HG03108 (cell line): ENCODE data around the gene ABLIM1.

Source experiments
- ATAC-seq: cut with Tn5 transposase; IDR thresholded peaks from one replicate; pipeline ENCODE4 v1.9.1; 2021; ENCODE audit warnings: moderate library complexity; ENCODE audit not compliant: unreplicated experiment

ABLIM1 gene

DNA sequence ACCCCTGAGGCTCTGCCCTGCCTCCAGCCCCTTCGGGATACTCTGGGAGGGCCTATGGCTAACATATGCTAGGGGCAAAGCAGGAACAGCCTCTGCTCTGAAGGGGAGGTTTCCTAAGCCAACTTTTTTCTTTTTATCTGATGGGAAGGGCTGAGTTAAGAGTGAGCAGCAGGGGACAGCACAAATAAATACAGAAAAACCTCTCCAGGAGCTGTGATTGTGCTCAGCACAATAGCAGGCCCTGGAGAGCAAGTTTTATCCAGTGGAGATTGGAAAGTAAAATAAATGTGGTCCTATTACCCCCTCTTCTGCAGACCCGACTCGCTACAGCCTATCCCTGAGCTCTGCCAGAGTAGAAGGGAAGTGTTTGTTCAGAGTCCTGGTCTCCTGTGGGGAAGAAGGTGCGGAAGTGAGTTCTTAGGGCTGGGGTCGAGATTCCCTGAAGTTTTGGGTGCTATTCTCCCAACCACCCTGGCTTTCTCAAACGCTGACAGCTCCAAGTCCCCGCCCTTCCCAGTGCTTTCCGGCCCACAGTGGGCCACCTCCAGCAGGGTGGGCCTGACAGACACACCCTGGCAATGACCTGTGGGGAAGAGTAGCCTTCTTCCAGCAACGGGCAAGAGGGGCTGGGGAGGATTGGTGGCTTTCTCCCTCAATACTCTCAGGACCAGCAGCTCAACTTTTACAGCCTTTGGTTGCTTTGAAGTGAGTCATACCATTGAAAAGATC, 230.8 kb downstream of the ABLIM1 start:
- ATAC-seq = no peak

DNA sequence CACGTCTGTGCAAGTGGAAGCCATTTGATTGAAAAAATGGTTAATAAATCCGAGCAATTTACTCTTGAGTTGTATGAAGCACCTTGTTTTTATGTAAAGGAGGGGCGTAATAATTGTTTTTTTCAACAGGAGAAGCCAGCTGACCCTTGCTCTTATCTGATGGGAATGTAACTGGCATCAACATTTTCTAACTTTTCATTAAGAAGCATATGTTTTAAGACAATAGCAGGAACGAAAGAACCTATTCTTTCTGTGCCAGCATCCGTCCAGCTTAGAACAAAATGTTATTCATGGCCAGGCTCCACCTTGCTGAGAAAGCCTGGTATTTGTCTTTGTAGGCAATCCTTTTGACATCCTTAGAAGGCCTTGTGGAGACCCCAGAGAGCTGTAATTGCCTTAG, 231.6 kb downstream of the ABLIM1 start:
- ATAC-seq = no peak

DNA sequence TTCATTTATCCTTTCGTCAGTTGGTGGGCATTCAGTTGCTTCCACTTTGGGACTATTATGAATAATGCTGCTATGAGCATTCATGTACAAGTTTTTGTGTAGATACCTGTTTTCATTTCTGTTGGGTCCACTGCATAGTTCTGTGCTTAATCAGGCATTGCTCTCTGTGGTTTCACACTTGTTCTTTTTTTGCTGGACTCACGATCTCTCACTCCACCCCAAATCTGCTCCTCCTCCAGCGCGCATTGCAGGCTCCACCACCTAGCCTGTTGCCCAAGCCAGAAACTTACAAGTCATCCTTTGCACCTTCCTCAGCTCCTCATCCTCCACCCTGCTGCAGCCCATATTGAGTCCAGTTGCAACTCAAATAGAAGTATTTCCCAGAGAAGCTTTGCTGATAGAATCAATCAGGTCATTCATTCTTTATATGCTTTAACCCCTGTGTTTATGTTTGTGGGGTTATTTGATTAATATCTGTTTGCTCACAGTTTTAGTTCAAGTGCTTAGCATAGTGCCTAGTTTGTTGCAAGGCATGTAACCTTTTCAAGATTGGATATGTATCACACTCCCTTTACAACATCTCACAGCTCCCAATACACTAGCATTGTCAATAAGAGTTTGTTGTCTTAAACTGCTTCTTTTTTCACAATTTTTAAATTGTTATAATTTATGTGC, 237.1 kb downstream of the ABLIM1 start:
- ATAC-seq = no peak

GRCh38 chr10:114418109-114418508, 240.0 kb downstream of the ABLIM1 start:
- no peak for ATAC-seq

DNA sequence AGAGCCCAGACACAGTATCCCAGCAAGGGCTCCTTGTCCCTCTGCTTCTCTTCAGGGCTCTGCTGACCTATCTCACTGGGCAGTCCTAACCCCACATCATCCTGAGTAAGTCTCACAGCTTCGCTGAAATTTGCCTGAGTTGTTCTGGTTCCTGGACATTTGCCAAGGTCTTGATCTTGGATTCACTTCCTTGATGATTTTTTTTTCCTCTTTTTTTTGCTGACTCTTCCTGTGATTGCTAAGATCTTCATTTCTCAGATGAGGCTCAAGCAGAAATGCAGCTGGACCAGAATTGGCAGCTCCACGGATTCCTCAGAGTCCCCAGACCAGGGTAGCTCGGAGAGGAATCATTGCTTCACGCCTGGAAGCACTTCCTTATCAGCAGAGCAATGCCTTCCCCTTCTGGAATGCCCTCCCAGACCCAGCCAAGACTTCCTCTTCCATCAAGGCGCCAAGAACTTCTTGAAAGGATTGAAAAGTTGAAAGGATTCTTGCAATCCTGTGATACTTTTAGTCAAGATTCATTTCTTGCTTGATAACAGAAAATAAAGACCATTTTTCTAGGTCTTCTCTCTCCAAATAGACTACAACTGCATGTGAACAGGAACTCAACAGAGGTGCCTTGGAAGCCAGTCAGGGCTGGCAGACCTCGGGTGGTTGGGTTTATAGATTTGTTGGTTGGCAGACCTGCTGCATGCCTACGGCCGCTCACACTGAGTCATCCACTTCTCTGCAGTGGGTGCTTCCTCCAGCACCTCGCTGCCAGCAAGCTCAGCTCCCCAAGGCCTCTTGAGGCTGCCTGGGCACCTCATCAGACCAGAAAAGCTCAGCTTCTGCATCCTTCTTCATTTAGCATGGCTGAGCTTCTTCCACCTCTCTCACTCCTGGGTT, 244.9 kb downstream of the ABLIM1 start:
- no peak for ATAC-seq

- no peak for ATAC-seq
Measured at GRCh38 chr10:114408968-114409444, 249.1 kb downstream of the ABLIM1 start.

DNA sequence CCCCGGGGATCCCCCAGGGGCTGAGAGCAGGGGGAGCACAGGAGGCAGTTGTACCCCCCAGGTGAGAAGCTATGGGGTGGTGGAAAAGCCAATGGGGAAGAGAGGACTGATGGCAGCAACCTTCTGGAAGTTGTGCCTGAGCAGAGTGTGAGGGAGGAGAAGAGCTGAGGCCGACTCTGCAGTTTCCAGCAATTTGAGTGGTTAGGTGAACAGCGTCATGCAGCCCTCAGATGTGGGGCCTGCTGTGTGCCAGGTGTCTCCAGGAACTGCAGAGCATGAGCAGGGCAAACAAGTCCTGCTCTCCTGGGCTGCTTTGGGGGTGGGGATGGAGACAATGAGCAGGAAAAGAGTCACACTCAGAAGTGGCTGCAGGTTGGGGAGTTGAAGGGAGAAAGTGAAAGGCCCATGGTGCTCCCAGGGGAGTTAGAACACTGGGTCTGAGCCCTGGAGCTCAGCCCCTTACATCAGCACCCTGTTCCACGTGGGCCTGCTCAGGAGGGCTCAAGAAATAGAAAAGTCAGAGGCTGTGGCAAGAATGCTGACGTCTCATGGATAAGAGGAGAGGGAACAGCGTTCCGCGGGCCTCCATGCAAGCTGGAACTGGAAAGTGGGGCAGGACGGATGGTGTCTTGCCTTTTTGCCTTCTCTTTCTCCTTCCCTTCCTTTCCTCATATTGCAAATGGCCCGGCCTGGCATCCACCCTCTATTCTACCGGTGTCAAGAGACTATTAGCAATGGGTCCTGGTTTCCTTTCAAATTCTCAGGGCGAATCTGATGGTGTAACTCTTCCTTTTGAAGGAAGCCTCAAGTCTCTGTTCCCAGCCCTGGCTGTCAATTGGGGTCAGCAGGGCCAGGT, 249.7 kb downstream of the ABLIM1 start:
- no peak for ATAC-seq

DNA sequence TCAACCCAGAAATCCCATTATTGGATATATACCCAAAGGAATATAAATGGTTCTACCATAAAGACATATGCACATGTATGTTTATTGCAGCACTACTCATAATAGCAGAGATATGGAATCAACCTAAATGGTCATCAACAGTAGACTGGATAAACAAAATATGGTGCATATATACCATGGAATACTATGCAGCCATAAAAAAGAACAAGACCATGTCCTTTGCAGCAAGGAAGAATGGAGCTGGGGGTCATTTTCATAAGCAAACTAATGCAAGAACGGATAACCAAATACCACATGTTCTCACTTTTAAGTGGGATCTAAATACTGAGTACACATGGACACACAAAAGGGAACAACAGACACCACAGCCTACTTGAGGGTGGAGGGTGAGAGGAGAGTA, 251.6 kb downstream of the ABLIM1 start:
- ATAC-seq = no peak

DNA sequence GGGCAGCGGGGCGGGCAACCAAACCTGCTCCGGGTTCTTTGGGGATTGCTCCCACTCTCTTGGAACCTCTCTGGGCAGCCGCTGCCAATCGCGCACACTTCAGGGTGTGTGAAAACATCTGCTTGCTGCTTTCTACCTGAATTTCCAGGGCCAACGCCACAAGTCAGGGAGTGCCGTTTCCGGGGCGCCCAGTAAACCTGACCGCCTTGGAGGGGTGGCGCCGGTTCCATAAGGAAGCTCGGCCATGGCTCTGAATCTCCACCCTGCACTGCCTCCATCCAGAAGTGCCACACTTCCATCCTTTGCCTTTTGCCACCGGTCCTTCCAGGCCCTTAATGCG, 253.1 kb downstream of the ABLIM1 start:
- no peak for ATAC-seq

DNA sequence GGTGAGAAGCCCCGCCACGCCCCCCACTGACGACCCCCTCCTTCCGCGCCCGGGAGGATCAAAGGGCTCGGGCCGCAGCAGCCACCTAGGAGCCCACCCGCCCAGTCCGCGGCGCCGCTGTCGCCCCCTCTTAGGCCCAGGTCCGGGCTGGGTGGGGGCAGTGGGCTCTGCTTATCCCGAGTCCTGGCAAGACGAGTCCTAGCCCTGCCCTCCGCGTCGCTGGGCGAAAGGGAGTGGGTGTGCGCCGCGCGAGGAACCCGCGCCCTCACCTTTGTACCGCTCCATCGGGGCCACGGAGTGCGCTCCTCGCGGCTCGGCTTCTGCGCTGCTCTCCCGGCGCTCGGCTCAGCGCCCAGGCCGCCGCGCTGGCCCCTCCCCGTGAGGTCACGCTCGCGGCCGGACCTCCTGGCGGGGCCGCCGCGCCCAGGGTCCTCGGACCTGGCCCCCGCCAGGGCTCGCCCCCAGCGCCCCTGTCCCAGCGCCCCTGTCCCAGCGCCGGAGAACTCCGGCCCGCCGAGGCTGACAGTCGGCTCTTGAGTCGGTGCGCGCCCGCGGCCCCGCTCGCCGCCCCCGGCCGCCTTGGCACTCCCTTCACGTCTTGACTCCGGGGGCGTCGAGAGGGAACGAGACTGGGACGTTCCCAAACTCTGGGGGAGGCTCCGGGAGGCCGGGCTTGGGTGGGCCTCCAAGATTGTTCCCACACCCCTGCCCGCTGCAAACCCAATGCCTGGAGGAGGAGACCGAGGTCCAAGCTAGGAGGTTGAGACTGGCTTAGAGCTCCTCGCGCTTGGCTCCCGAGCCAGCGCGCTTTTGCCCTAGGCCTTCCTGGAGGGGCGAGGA, 253.7 kb downstream of the ABLIM1 start, which contains the start of gene AFAP1L2:
AFAP1L2 (minus strand) TSS at position 332 of the 840 bp plus-strand sequence; CDS start at position 285, 47 bp downstream.
- no peak for ATAC-seq

DNA sequence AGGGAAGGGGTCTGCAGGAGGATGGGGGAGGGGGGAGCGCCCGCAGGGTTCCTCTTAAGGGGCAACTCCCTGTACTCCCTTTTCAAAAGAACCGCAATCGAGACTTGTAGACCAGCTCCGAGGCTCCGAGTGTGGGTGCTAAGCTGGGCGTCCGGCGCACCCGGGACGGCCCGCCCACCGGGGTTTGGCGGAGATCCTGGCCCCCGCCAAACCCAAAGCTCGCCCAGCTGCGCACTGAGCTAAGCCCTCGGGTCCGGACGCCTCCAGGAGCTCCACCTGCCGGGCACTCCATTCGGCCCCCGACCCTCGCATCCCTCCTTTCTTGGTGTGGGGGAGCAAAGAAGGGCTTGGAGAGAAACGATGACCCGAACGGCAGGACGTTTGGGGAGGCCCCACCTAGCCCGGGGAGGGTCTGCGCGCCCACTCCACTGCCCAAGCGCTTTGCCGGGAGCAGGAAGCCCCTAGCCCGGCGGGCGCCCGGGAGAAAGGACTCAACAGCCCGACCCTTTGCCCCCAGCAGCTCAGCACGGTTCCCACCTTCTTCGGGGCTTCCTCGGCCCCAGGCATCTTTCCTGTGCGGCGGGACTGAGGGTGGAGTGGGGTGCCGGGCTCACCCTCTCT, 254.4 kb downstream of the ABLIM1 start:
- no peak for ATAC-seq

DNA sequence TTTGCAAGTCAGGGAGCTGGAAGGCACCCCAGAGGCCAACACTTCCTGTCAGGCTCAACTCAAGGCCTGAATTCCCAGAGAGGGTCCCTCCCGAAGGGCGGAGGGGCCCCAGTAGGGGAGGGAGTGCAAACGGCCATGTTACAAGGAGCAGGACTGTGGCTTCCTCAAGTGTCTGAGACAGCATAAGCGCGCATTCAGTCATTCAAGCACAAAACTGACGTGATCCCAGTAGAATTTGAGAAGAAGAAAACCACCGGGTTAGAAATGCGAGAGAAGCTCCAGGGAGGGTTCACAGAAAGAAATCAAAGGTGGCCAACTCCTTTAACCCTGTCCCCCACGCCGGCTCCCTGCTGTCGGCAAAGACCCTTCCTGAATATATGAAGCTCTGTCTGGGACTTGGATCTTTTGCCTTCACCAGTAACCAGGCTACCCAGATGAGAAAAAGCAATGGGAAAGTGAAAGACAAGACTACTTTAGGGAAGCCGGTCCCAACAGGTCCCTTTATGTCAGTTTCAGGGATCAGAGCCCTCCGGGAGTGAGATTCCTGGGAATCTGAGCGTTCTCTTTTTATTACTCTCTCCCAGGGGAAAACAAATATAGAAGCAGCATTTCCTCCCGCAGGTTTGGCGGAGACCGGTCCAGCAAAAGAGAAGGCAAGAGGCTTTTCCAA, 255.1 kb downstream of the ABLIM1 start:
- no peak for ATAC-seq

DNA sequence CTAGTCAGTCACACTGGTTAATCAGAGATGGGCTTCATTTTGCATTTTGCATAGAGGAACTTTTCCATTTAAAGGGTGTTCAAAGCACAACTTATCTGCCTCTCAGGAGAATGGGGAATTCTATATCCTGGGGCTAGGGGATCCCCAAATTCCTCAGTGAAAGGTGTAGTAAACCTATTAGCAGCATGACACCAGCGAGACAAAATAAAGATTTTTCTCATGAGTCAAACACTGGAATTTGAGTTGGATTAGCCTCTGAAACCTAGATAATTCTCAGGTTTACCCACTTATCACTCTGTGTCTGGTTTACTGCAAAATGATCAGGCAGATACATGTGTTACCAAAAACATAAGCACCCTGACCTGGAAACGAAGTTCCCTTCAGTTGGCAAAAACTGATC, 255.8 kb downstream of the ABLIM1 start:
- no peak for ATAC-seq

- no peak for ATAC-seq
Measured at GRCh38 chr10:114401195-114401791, 256.8 kb downstream of the ABLIM1 start.

DNA sequence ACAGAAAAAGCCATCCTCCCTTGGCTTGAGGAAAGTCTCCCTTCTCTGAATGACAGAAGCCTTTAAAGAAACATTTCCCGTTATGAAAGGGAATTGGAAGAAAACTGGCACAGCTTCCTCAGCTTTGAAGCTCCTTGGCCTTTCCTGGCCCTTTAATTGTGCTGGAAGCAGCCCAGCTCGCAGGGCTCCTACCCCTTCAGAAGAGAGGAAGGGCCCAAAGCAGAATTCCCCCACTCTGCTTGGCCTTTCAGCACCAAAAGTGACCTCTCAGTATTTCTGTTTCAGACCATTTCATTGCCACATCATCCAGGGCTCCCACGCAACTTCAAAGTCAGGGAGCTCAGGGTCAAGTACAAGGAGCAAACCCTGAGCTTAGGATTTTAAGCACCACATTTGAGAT, 258.0 kb downstream of the ABLIM1 start:
- ATAC-seq = no peak

DNA sequence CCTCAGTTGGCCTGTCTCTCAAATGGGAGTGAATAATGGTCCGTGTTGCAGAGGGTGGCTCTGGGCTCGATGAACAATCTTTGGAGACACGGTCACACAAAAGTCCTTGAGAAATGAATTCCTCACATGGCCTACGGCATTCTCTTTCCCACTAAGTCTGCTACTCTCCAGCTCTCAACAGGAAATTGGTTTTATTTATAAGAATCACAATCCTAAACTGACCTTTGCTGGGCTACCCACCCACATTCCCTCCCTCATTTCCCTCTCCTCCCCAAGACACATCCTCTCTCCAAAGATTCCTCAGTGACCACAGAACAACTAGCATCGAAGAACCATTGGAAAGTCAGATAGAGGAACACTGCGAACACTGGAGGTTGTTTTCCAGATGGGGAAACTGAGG, 258.5 kb downstream of the ABLIM1 start:
- no peak for ATAC-seq

DNA sequence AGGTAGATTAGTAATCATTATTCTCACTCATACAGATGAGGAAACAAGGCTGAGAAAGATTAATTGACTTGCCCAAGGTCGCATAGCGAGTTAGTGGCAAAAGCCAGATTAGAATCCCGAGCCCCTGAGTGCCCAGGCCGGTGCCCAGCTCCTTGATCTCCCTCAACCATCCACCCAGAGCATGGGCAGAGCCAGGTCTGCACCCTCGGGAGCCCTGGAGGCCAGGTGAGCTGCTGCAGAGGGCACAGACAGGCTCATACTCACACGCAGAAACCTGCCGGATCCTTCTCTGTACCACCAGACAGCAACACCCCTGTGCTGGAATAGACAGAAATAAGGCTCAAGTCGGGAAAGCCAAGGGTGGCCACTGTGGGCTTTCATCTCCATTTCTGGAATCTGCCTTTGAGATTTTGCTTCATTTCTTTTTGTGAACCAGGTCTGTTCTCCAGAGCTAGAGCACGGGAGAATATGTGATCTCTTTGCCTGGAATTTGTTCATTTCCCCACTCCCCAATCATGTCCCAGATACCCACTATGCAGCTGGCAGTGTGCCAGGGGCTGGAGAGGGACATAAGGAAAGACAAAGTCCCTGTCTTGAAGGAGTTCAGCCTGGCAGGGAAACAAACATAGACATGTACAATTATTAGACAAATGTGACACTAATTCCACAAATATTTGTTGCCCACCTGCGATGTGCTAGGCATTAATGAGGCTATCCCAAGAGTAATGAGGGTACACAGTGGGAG, 259.3 kb downstream of the ABLIM1 start:
- ATAC-seq = no peak
